HepG2 (cell line): ENCODE measurements around the gene SATB2. TPM values are rescaled to one million over a fixed set of nuclear protein-coding genes. Genes with fewer than 3 reads are reported as not detected.

Source experiments
- ATAC-seq: fragments of 200-7000 bp; cut with Tn5 transposase; 3 replicates; pipeline ENCODE4 v1.9.1; 2020; ENCODE audit warnings: mild to moderate bottlenecking, moderate library complexity
- BruUV-seq: library from RNA; stranded (reverse); fragments of 400-500 nt; replicated peaks from 2 replicates; lab custom pipeline; 2021; lab: Mats Ljungman, UMichigan
- CTCF ChIA-PET: fragments of 300-600 bp; formaldehyde crosslinking; extraction: SDS; loops from one replicate; lab custom pipeline; 2021; ENCODE audit warnings: low total read pairs, inconsistent platforms, low intra/inter-chr PET ratio; lab: Yijun Ruan, JAX
- POLR2A ChIA-PET: fragments of 350-600 bp; sonication (Branson Sonifier 250); formaldehyde crosslinking; loops from one replicate; lab custom pipeline; 2020; ENCODE audit warnings: antibody characterized with exemption, inconsistent platforms; lab: Yijun Ruan, JAX
- DNase-seq: peaks from one replicate; pipeline ENCODE4 v3.0.0-alpha.2; 2015; ENCODE audit warnings: low spot score
- FAIRE-seq: peaks from 3 replicates; lab custom pipeline; 2011; peaks lifted over from hg19 to GRCh38; lab: Jason Lieb, UNC
- H2AFZ ChIP-seq: one replicate; pipeline ENCODE4 v1.6.1; 2011; ENCODE audit warnings: low read length, inconsistent platforms
- H3K27ac ChIP-seq: fragments of 300-600 bp; 3 replicates; pipeline ENCODE4 v1.8.0; 2011; ENCODE audit warnings: mixed run types, mild to moderate bottlenecking, mixed read lengths, low read length, inconsistent platforms; ENCODE audit not compliant: insufficient read depth; ENCODE audit errors: extremely low read length
- H3K27me3 ChIP-seq, 2 experiments: fragments of 200-600 bp in 1 of 2; 2 replicates in 1 of 2; 3 replicates in 1 of 2; pipeline versions ENCODE4 v1.6.0 to v1.8.0; 2011; ENCODE audit warnings: low read length in 2 of 2, mild to moderate bottlenecking in 2 of 2, moderate library complexity in 2 of 2, inconsistent platforms in 1 of 2; ENCODE audit not compliant: insufficient read depth in 2 of 2, control insufficient read depth in 1 of 2
- H3K36me3 ChIP-seq, 2 experiments: fragments of 200-600 bp in 1 of 2; replicated peaks in 1 of 2; 2 replicates in 1 of 2; 3 replicates in 1 of 2; pipeline versions ENCODE4 v1.5.1 to v1.8.0; 2011; ENCODE audit warnings: low read length in 2 of 2, inconsistent platforms in 1 of 2; ENCODE audit not compliant: insufficient read depth in 2 of 2, control insufficient read depth in 1 of 2
- H3K4me1 ChIP-seq: 2 replicates; pipeline ENCODE4 v1.5.1; 2012; ENCODE audit warnings: low read length, inconsistent platforms; ENCODE audit not compliant: insufficient read depth
- H3K4me2 ChIP-seq: 2 replicates; pipeline ENCODE4 v1.6.0; 2011; ENCODE audit warnings: low read depth, low read length, inconsistent platforms
- H3K4me3 ChIP-seq, 3 experiments: fragments of 200-600 bp in 1 of 3; sonication (generic), shearing (Covaris generic) in 1 of 3; replicated peaks in 1 of 3; 2 replicates each; pipeline ENCODE4 v1.5.1; 2011 to 2016; ENCODE audit warnings: low read length in 3 of 3, inconsistent platforms in 2 of 3, low read depth in 2 of 3, mild to moderate bottlenecking in 2 of 3, control low read depth in 1 of 3, mixed read lengths in 1 of 3; ENCODE audit not compliant: insufficient read depth in 1 of 3
- H3K79me2 ChIP-seq: one replicate; pipeline ENCODE4 v1.6.1; 2011; ENCODE audit warnings: low read length, inconsistent platforms; ENCODE audit not compliant: insufficient read depth
- H3K9ac ChIP-seq: 2 replicates; pipeline ENCODE4 v1.6.0; 2011; ENCODE audit warnings: mild to moderate bottlenecking, low read depth, low read length, inconsistent platforms; ENCODE audit not compliant: insufficient read depth
- H3K9me3 ChIP-seq: 2 replicates; pipeline ENCODE4 v1.5.1; 2012; ENCODE audit warnings: mild to moderate bottlenecking, low read length
- H4K20me1 ChIP-seq: 2 replicates; pipeline ENCODE4 v1.6.0; 2011; ENCODE audit warnings: inconsistent platforms, mild to moderate bottlenecking, low read length, moderate library complexity; ENCODE audit not compliant: insufficient read depth
- GLI4 ChIP-seq: sonication (generic); formaldehyde crosslinking; IDR thresholded peaks from 2 replicates; pipeline ENCODE4 v1.5.1; 2020; ENCODE audit warnings: missing genetic modification reagents, mild to moderate bottlenecking, moderate library complexity, borderline replicate concordance
- KLF13 ChIP-seq: sonication (generic); formaldehyde crosslinking; IDR thresholded peaks from 2 replicates; pipeline ENCODE4 v1.4.0; 2020; ENCODE audit warnings: mild to moderate bottlenecking, missing genetic modification reagents
- MXI1 ChIP-seq: IDR thresholded peaks from 3 replicates; pipeline ENCODE4 v1.6.1; 2012; ENCODE audit warnings: low read depth, low read length, inconsistent platforms, borderline replicate concordance
- NFE2L2 ChIP-seq: fragments of 150-350 bp; IDR thresholded peaks from 2 replicates; pipeline ENCODE4 v1.6.1; 2014; ENCODE audit warnings: low read length
- PCBP2 ChIP-seq: fragments of 200-400 bp; formaldehyde crosslinking; optimal IDR thresholded peaks from 2 replicates; pipeline ENCODE3; 2018; ENCODE audit warnings: low read length, low read depth; ENCODE audit not compliant: poor library complexity, severe bottlenecking
- ZNF768 ChIP-seq: sonication (generic); formaldehyde crosslinking; IDR thresholded peaks from 2 replicates; pipeline ENCODE4 v1.4.0; 2020; ENCODE audit warnings: missing genetic modification reagents
- ZNF776 ChIP-seq: sonication (generic); formaldehyde crosslinking; IDR thresholded peaks from 2 replicates; pipeline ENCODE4 v1.4.0; 2020; ENCODE audit warnings: mild to moderate bottlenecking, missing genetic modification reagents
- ZNF883 ChIP-seq: sonication (generic); formaldehyde crosslinking; IDR thresholded peaks from 2 replicates; pipeline ENCODE4 v1.5.1; 2020; ENCODE audit warnings: mild to moderate bottlenecking, missing genetic modification reagents; ENCODE audit errors: not compliant biosample characterization
- WGBS: methylation state at CpG from one replicate; pipeline ENCODE4 v1.1.6; 2017; ENCODE audit warnings: low lambda C conversion rate; 5-methylcytosine and 5-hydroxymethylcytosine counted together
- in situ Hi-C: cut with HindIII; loops from 2 replicates; pipeline ENCODE4 v1.10.0; 2017; ENCODE audit warnings: low pct_unique_long_range_greater_than_20kb; ENCODE audit not compliant: extremely low pct_ligation_motif_present
- intact Hi-C: fragments of 100-400 bp; cut with micrococcal nuclease; formaldehyde crosslinking; loops from one replicate; pipeline ENCODE4 v1.10.0; 2022; ENCODE audit not compliant: unreplicated experiment
- polyA plus RNA-seq, 8 experiments: library from polyadenylated mRNA; depleted of rRNA in 3 of 8; stranded (reverse) in 7 of 8; unstranded in 1 of 8; fragments of >200 nt; fragmentation: Illumina TruSeq in 4 of 8; extraction: Trizol in 4 of 8; gene quantifications; 2 replicates each; pipeline versions ENCODE4 v1.2.1 to v1.2.3, GENCODE V29; 2011 to 2016; ENCODE audit warnings: low read depth in 4 of 8, missing spikeins in 1 of 8, mixed read lengths in 1 of 8; ENCODE audit not compliant: insufficient read depth in 1 of 8
- total RNA-seq, 5 experiments: library from RNA; depleted of rRNA; stranded (reverse); fragments of >200 nt; fragmentation: Illumina TruSeq; extraction: Trizol; gene quantifications; 2 replicates each; pipeline ENCODE4 v1.2.3, GENCODE V29; 2016; ENCODE audit warnings: low read depth in 1 of 5
- TF ChIP-seq, protein P1 (sequence below): sonication (generic); formaldehyde crosslinking; IDR thresholded peaks from 2 replicates; pipeline ENCODE4 v1.4.0; 2020; ENCODE audit warnings: mild to moderate bottlenecking, missing genetic modification reagents
- TF ChIP-seq, protein P2 (sequence below): sonication (generic); formaldehyde crosslinking; IDR thresholded peaks from 2 replicates; pipeline ENCODE4 v1.4.0; 2020; ENCODE audit warnings: missing genetic modification reagents
- TF ChIP-seq, protein P3 (sequence below): IDR thresholded peaks from 2 replicates; pipeline ENCODE4 v1.6.1; 2016; ENCODE audit warnings: missing genetic modification reagents, missing compliant biosample characterization

The SATB2 gene
- total and polyA plus RNA-seq, 2 of the 13 experiments (the other 11 are each of a cell fraction or from before 2014, with no cell fraction given): 2.5 to 5.5 TPM

DNA sequence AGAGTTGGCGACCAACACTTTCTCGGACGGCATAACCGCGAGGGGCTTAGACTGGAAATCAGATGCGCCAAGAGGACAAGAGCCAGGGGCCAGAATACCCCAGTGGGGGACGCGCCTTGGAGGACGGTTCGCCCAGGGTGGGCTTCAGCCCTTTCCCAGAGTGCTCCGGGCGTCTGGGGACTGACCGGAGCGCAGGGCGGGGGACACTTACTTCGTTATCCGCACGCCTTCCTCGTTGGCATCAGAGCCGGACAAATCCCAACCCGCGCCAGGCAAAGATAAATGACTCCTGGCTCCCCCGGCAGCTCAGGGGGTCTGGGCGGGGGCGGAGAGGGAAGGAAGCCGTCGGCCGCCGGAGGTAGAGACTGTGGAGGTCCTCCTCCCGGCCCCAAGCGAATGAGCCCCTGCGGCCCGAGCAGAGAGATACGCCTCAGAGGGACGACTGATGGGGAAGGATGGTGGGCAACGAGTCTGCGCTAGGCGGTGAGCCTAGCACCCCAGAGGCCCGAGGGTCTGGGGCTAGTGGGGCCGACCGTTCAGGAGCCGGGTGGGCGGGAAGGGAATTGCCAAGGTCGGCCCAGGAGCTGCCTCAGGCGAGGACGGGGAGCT is 4.7 kb upstream of the SATB2 start:
- WGBS: 70% methylated on average over 44 of the region's 46 CpGs
- TF ChIP-seq ZNF776 (CRISPR knock-in tag): no peak
- 0 out of 2 replicates have a peak, but pooled peaks have one; percentile 9 for TF ChIP-seq ZNF768
- H3K9ac ChIP-seq: no peak overlapping the region
- intact Hi-C loops: loop anchor here (5.0 kb wide), 1 partner anchor 440 kb away; no protein-coding TSS in a partner anchor
- no peak for FAIRE-seq
- no peaks in the 10 kb centered on the region for H3K36me3 ChIP-seq
- POLR2A ChIA-PET: no interaction called here
- 0 out of 2 replicates have a peak, but pooled peaks cover 3% of the 10 kb centered on the region for H4K20me1 ChIP-seq
- DNase-seq: no peak
- peaks cover 28% of the 10 kb centered on the region for H3K4me1 ChIP-seq
- H3K9me3 ChIP-seq: no peaks in the 10 kb centered on the region
- no peak for ATAC-seq
- peak overlapping the region in 2 of 3 experiments; percentile 40 to 69; a peak in 3 of 6 replicates for H3K4me3 ChIP-seq
- no TSS peak for BruUV-seq
- in situ Hi-C loops: no loop called here
- H3K79me2 ChIP-seq: no peaks in the 10 kb centered on the region
- CTCF ChIA-PET: no interaction called here
- H3K27me3 ChIP-seq: peaks cover 13 to 74% of the 10 kb centered on the region in 2 experiments
- H3K27ac ChIP-seq: no peak overlapping the region
- peak overlapping the region; percentile 79 for H3K4me2 ChIP-seq
- no peak overlapping the region for H2AFZ ChIP-seq

DNA sequence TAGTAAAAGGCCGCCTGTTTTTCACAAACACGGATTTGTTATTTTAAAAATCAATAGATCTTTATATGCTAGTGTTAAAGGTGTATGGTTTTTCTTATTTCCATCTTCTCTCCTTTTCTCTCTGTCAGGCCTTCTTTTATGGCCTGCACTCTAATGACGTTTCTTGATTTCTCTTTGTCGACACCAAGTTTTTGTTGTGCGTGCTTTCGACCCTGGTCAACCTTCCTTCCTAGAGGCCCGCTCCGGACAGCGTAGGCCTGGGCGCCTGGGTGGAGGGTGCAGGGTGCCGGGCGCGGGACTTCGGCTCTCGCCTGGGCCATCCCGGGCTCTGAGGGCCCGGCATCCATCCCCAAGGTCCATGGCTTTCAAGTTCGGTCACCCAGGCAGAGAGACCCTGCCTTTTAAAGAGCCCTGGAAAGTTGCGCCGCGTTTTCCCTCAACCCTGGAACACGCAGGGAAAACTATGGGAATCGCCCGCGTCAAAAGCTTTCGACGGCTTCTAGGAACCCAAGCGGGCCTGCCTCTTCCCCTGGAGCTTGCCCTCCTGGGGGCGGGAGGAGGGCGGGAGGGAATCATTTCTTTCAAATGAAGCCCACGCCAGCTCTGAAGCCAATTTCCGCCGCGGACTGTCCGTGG is 4.1 kb upstream of the SATB2 start:
- BruUV-seq: no TSS peak
- CTCF ChIA-PET: no interaction called here

More for the DNA sequence above, 4.1 kb upstream of the SATB2 start:
- intact Hi-C loops (loop anchor here (5.0 kb wide), 1 partner anchor 440 kb away; no protein-coding TSS in a partner anchor), in situ Hi-C loops (no loop called here)
- WGBS: 78% methylated on average over 35 of the region's 35 CpGs
- H3K9me3 ChIP-seq: no peaks in the 10 kb centered on the region
- H3K4me1 ChIP-seq: peaks cover 34% of the 10 kb centered on the region
- no peak overlapping the region for H3K4me2 ChIP-seq
- H3K27ac ChIP-seq: no peak overlapping the region
- peaks cover 13 to 74% of the 10 kb centered on the region in 2 experiments for H3K27me3 ChIP-seq
- FAIRE-seq: no peak
- no peak for ATAC-seq
- TF ChIP-seq GLI4 (no peak), MXI1 (no peak), KLF13 (CRISPR knock-in tag) (no peak), ZNF883 (CRISPR knock-in tag) (no peak), NFE2L2 (no peak), PCBP2 (no peak)
- TF ChIP-seq, protein P1, sequence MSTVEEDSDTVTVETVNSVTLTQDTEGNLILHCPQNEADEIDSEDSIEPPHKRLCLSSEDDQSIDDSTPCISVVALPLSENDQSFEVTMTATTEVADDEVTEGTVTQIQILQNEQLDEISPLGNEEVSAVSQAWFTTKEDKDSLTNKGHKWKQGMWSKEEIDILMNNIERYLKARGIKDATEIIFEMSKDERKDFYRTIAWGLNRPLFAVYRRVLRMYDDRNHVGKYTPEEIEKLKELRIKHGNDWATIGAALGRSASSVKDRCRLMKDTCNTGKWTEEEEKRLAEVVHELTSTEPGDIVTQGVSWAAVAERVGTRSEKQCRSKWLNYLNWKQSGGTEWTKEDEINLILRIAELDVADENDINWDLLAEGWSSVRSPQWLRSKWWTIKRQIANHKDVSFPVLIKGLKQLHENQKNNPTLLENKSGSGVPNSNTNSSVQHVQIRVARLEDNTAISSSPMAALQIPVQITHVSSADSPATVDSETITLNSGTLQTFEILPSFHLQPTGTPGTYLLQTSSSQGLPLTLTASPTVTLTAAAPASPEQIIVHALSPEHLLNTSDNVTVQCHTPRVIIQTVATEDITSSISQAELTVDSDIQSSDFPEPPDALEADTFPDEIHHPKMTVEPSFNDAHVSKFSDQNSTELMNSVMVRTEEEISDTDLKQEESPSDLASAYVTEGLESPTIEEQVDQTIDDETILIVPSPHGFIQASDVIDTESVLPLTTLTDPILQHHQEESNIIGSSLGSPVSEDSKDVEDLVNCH (CRISPR knock-in tag): no peak
- TF ChIP-seq, protein P2, sequence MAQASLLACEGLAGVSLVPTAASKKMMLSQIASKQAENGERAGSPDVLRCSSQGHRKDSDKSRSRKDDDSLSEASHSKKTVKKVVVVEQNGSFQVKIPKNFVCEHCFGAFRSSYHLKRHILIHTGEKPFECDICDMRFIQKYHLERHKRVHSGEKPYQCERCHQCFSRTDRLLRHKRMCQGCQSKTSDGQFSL (CRISPR knock-in tag): no peak
- TF ChIP-seq, protein P3, sequence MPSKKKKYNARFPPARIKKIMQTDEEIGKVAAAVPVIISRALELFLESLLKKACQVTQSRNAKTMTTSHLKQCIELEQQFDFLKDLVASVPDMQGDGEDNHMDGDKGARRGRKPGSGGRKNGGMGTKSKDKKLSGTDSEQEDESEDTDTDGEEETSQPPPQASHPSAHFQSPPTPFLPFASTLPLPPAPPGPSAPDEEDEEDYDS (CRISPR knock-in tag): no peak
- 0 out of 2 replicates have a peak, but pooled peaks cover 3% of the 10 kb centered on the region for H4K20me1 ChIP-seq
- no peak for DNase-seq
- H3K79me2 ChIP-seq: no peaks in the 10 kb centered on the region
- H3K4me3 ChIP-seq: no peak overlapping the region
- H3K9ac ChIP-seq: no peak overlapping the region
- no peaks in the 10 kb centered on the region for H3K36me3 ChIP-seq
- H2AFZ ChIP-seq: no peak overlapping the region
- POLR2A ChIA-PET: no interaction called here
